Liver (tissue), 9 donors: ENCODE results near the gene FABP1. TPM values are rescaled to one million over a fixed set of nuclear protein-coding genes. Genes with fewer than 3 reads are reported as not detected.
A peak's percentile ranks its signal among the peaks of the same experiment; 100 is the strongest.

Experiments used
- DNase-seq: peaks from one replicate; pipeline ENCODE4 v3.0.0-alpha.2; 2017; ENCODE audit warnings: low spot score
- H3K27ac ChIP-seq, 2 donors: one replicate each; pipeline ENCODE4 v1.7.0; 2013; ENCODE audit warnings: inconsistent platforms in 2 of 2, low read length in 2 of 2, control low read depth in 1 of 2, low read depth in 1 of 2, mild to moderate bottlenecking in 1 of 2
- H3K27me3 ChIP-seq, 4 donors: one replicate each; pipeline versions ENCODE4 v1.6.1 to v1.7.0; 2013; ENCODE audit warnings: low read length in 3 of 4, inconsistent platforms in 1 of 4, mild to moderate bottlenecking in 1 of 4, moderate library complexity in 1 of 4; ENCODE audit not compliant: control insufficient read depth in 4 of 4, insufficient read depth in 4 of 4
- H3K36me3 ChIP-seq, 4 donors: one replicate each; pipeline versions ENCODE4 v1.6.1 to v1.7.0; 2013; ENCODE audit warnings: low read length in 3 of 4, mild to moderate bottlenecking in 3 of 4, low read depth in 1 of 4, moderate library complexity in 1 of 4; ENCODE audit not compliant: control insufficient read depth in 4 of 4, insufficient read depth in 3 of 4
- H3K4me1 ChIP-seq, 4 donors: one replicate each; pipeline versions ENCODE4 v1.6.1 to v1.7.0; 2013; ENCODE audit warnings: low read length in 3 of 4, mild to moderate bottlenecking in 3 of 4, moderate library complexity in 1 of 4; ENCODE audit not compliant: control insufficient read depth in 4 of 4, insufficient read depth in 4 of 4
- H3K4me3 ChIP-seq, 3 donors: one replicate each; pipeline versions ENCODE4 v1.6.1 to v1.7.0; 2013; ENCODE audit warnings: low read length in 3 of 3, control low read depth in 1 of 3, low read depth in 1 of 3, mild to moderate bottlenecking in 1 of 3
- H3K9ac ChIP-seq, 2 donors: one replicate each; pipeline ENCODE4 v1.7.0; 2013; ENCODE audit warnings: low read length in 2 of 2, mild to moderate bottlenecking in 2 of 2, moderate library complexity in 2 of 2, control low read depth in 1 of 2, low read depth in 1 of 2
- H3K9me3 ChIP-seq, 4 donors: one replicate each; pipeline versions ENCODE4 v1.6.1 to v1.7.0; 2013; ENCODE audit warnings: low read length in 3 of 4; ENCODE audit not compliant: control insufficient read depth in 4 of 4
- EGR1 ChIP-seq, 2 donors: IDR thresholded peaks; 2 replicates each; pipeline ENCODE4 v1.6.1; 2016 to 2018; ENCODE audit warnings: antibody characterized with exemption in 2 of 2, low read depth in 2 of 2
- FOXA1 ChIP-seq: IDR thresholded peaks from 2 replicates; pipeline ENCODE4 v1.6.1; 2016; ENCODE audit warnings: antibody characterized with exemption
- FOXA2 ChIP-seq: IDR thresholded peaks from 2 replicates; pipeline ENCODE4 v1.6.1; 2016; ENCODE audit warnings: antibody characterized with exemption
- GABPA ChIP-seq, 2 donors: IDR thresholded peaks in 1 of 2; conservative IDR thresholded peaks in 1 of 2; 2 replicates each; pipeline ENCODE4 v1.6.1; 2016; ENCODE audit warnings: antibody characterized with exemption in 2 of 2, mild to moderate bottlenecking in 1 of 2, moderate library complexity in 1 of 2
- HNF4A ChIP-seq, 2 donors: conservative IDR thresholded peaks; 2 replicates each; pipeline ENCODE4 v1.6.1; 2016; ENCODE audit warnings: antibody characterized with exemption in 2 of 2, mild to moderate bottlenecking in 2 of 2
- HNF4G ChIP-seq: IDR thresholded peaks from 2 replicates; pipeline ENCODE4 v1.6.1; 2016; ENCODE audit warnings: antibody characterized with exemption
- JUND ChIP-seq, 2 donors: IDR thresholded peaks; 2 replicates each; pipeline ENCODE4 v1.6.1; 2016; ENCODE audit warnings: antibody characterized with exemption in 2 of 2
- NR2F2 ChIP-seq: IDR thresholded peaks from 2 replicates; pipeline ENCODE4 v1.6.1; 2016; ENCODE audit warnings: antibody characterized with exemption
- RAD21 ChIP-seq, 2 donors: IDR thresholded peaks; 2 replicates each; pipeline ENCODE4 v1.6.1; 2016; ENCODE audit warnings: antibody characterized with exemption in 2 of 2, mild to moderate bottlenecking in 2 of 2
- RXRA ChIP-seq, 2 donors: IDR thresholded peaks; 2 replicates each; pipeline ENCODE4 v1.6.1; 2017 to 2018; ENCODE audit warnings: antibody characterized with exemption in 2 of 2, mild to moderate bottlenecking in 1 of 2
- SP1 ChIP-seq: IDR thresholded peaks from 2 replicates; pipeline ENCODE4 v1.6.1; 2018; ENCODE audit warnings: antibody characterized with exemption, mild to moderate bottlenecking
- TAF1 ChIP-seq: conservative IDR thresholded peaks from 2 replicates; pipeline ENCODE4 v1.6.1; 2016; ENCODE audit warnings: antibody characterized with exemption, mild to moderate bottlenecking
- YY1 ChIP-seq: IDR thresholded peaks from 2 replicates; pipeline ENCODE4 v1.6.1; 2016; ENCODE audit warnings: antibody characterized with exemption, mild to moderate bottlenecking
- ZBTB33 ChIP-seq: IDR thresholded peaks from 2 replicates; pipeline ENCODE4 v1.6.1; 2016; ENCODE audit warnings: antibody characterized with exemption
- WGBS: extraction: QIAGEN DNeasy Blood & Tissue Kit; methylation state at CpG from one replicate; pipeline ENCODE4 v1.1.7; 2013; 5-methylcytosine and 5-hydroxymethylcytosine counted together
- polyA plus RNA-seq, 2 donors: library from polyadenylated mRNA; stranded (reverse) in 1 of 2; unstranded in 1 of 2; fragments of 200-250 nt in 1 of 2; fragments of >200 nt in 1 of 2; fragmentation: Nextera tagmentation in 1 of 2; extraction: Ambion mirVana in 1 of 2; gene quantifications; one replicate each; pipeline versions ENCODE4 v1.2.1 to v1.2.3, GENCODE V29; 2013 to 2015
- total RNA-seq, 2 donors: library from RNA; depleted of rRNA; stranded (reverse); fragments of >200 nt; gene quantifications; one replicate each; pipeline ENCODE4 v1.2.3, GENCODE V29; 2014
- TF ChIP-seq, protein P1 (sequence below): IDR thresholded peaks from 2 replicates; pipeline ENCODE4 v1.6.1; 2016; ENCODE audit warnings: antibody characterized with exemption
- TF ChIP-seq, protein P2 (sequence below): IDR thresholded peaks from 2 replicates; pipeline ENCODE4 v1.6.1; 2016; ENCODE audit warnings: antibody characterized with exemption
- TF ChIP-seq, protein P3 (sequence below): fragments of 150-350 bp; IDR thresholded peaks from 2 replicates; pipeline ENCODE4 v1.5.1; 2017; ENCODE audit warnings: improper control_type of control experiment, low read depth, low read length; ENCODE audit not compliant: missing input control
- TF ChIP-seq, protein P4 (sequence below): IDR thresholded peaks from 2 replicates; pipeline ENCODE4 v1.6.1; 2016; ENCODE audit warnings: antibody characterized with exemption, mild to moderate bottlenecking
- donor health status: healthy.
- donor health status: healthy.
- donor health status: healthy.
- donor health status: healthy.
- donor health status: healthy.

FABP1 gene
- total and polyA plus RNA-seq, 4 donors, result 975 to 7,337 (median 2,306) TPM

DNA sequence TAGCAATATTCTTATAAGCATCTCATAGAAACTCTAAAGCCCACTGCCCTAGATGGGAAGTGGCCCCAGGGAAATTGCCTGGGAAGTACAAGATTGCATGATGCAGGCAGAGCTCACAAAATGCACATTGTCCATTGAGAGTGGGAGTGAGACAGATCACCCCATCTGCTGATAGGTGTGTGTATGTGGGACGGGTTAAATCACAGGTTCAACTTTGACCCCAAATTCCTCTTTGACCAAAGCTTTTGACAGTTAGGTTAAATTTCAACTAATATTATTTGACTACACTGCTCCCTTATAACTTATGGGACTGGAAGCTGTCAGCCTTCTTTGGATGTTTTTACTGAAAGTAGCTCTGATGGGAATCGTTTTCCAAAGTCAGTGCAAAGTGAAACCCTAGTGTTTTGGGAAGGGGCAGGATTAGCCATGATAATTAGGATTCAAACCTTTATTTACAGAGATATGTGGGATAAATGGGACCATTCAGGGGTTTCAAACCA lies 11.4 kb upstream of the FABP1 start:
- Histone ChIP-seq H3K27me3 (no peaks in the 10 kb centered on the region), H3K36me3 (no peaks in the 10 kb centered on the region), H3K4me3 (peak overlapping the region; percentile 5 to 15 (median 13)), H3K27ac (peak overlapping the region; percentile 82 to 90), H3K4me1 (peaks cover 4 to 61% (median 42%) of the 10 kb centered on the region in 4 donors), H3K9me3 (no peaks in the 10 kb centered on the region), H3K9ac (peak overlapping the region in 1 of 2 donors; percentile 70)
- 26% methylated on average over 2 of the region's 2 CpGs for WGBS
- DNase-seq, result no peak
- TF ChIP-seq SP1 (peak; percentile 91), YY1 (peak; percentile 85), RAD21 (IDR thresholded peaks at IDR 0.05) (peak; percentile 44 to 50), HNF4G (no peak), NR2F2 (peak; percentile 61), TAF1 (peak; percentile 63), ZBTB33 (peak; percentile 73), FOXA2 (no peak), EGR1 (IDR thresholded peaks at IDR 0.05; ENCODE audit: low read depth in 2 of 2) (peak; percentile 32 to 56), JUND (IDR thresholded peaks at IDR 0.05) (peak in 1 of 2 donors; percentile 47), GABPA (IDR thresholded peaks at IDR 0.05 in 1 of 2, conservative IDR thresholded peaks at IDR 0.05 in 1 of 2) (no peak), FOXA1 (peak; percentile 19), RXRA (IDR thresholded peaks at IDR 0.05) (peak; percentile 88 to 96), HNF4A (conservative IDR thresholded peaks at IDR 0.05) (peak; percentile 76 to 89)
- TF ChIP-seq, protein P1, sequence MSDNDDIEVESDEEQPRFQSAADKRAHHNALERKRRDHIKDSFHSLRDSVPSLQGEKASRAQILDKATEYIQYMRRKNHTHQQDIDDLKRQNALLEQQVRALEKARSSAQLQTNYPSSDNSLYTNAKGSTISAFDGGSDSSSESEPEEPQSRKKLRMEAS, result peak; percentile 69
- TF ChIP-seq, protein P2, sequence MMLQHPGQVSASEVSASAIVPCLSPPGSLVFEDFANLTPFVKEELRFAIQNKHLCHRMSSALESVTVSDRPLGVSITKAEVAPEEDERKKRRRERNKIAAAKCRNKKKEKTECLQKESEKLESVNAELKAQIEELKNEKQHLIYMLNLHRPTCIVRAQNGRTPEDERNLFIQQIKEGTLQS, result no peak
- TF ChIP-seq, protein P3, sequence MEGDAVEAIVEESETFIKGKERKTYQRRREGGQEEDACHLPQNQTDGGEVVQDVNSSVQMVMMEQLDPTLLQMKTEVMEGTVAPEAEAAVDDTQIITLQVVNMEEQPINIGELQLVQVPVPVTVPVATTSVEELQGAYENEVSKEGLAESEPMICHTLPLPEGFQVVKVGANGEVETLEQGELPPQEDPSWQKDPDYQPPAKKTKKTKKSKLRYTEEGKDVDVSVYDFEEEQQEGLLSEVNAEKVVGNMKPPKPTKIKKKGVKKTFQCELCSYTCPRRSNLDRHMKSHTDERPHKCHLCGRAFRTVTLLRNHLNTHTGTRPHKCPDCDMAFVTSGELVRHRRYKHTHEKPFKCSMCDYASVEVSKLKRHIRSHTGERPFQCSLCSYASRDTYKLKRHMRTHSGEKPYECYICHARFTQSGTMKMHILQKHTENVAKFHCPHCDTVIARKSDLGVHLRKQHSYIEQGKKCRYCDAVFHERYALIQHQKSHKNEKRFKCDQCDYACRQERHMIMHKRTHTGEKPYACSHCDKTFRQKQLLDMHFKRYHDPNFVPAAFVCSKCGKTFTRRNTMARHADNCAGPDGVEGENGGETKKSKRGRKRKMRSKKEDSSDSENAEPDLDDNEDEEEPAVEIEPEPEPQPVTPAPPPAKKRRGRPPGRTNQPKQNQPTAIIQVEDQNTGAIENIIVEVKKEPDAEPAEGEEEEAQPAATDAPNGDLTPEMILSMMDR, result no peak
- TF ChIP-seq, protein P4, sequence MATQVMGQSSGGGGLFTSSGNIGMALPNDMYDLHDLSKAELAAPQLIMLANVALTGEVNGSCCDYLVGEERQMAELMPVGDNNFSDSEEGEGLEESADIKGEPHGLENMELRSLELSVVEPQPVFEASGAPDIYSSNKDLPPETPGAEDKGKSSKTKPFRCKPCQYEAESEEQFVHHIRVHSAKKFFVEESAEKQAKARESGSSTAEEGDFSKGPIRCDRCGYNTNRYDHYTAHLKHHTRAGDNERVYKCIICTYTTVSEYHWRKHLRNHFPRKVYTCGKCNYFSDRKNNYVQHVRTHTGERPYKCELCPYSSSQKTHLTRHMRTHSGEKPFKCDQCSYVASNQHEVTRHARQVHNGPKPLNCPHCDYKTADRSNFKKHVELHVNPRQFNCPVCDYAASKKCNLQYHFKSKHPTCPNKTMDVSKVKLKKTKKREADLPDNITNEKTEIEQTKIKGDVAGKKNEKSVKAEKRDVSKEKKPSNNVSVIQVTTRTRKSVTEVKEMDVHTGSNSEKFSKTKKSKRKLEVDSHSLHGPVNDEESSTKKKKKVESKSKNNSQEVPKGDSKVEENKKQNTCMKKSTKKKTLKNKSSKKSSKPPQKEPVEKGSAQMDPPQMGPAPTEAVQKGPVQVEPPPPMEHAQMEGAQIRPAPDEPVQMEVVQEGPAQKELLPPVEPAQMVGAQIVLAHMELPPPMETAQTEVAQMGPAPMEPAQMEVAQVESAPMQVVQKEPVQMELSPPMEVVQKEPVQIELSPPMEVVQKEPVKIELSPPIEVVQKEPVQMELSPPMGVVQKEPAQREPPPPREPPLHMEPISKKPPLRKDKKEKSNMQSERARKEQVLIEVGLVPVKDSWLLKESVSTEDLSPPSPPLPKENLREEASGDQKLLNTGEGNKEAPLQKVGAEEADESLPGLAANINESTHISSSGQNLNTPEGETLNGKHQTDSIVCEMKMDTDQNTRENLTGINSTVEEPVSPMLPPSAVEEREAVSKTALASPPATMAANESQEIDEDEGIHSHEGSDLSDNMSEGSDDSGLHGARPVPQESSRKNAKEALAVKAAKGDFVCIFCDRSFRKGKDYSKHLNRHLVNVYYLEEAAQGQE, result peak; percentile 89
